Glutamatergic neuron (in vitro differentiated cells): ENCODE measurements around the gene FGD5. TPM values are rescaled to one million over a fixed set of nuclear protein-coding genes. Genes with fewer than 3 reads are reported as not detected.

Experiments used
- DNase-seq: peaks from one replicate; pipeline ENCODE4 v3.0.0; 2022
- H3K27ac Mint-ChIP-seq: one replicate; pipeline ENCODE4 v1.8.0; 2020; ENCODE audit warnings: mild to moderate bottlenecking, mixed read lengths, inconsistent platforms; ENCODE audit not compliant: unreplicated experiment
- H3K27me3 Mint-ChIP-seq: one replicate; pipeline ENCODE4 v1.8.0; 2020; ENCODE audit warnings: mild to moderate bottlenecking, moderate library complexity, mixed read lengths, inconsistent platforms; ENCODE audit not compliant: unreplicated experiment
- H3K36me3 Mint-ChIP-seq: one replicate; pipeline ENCODE4 v1.8.0; 2020; ENCODE audit warnings: mild to moderate bottlenecking, mixed read lengths, inconsistent platforms; ENCODE audit not compliant: unreplicated experiment
- H3K4me1 Mint-ChIP-seq: one replicate; pipeline ENCODE4 v1.8.0; 2020; ENCODE audit warnings: mild to moderate bottlenecking, low read depth, mixed read lengths, inconsistent platforms; ENCODE audit not compliant: unreplicated experiment
- H3K4me3 Mint-ChIP-seq: one replicate; pipeline ENCODE4 v1.8.0; 2020; ENCODE audit warnings: mild to moderate bottlenecking, mixed read lengths, inconsistent platforms; ENCODE audit not compliant: unreplicated experiment
- H3K9me3 Mint-ChIP-seq: one replicate; pipeline ENCODE4 v1.8.0; 2020; ENCODE audit warnings: mild to moderate bottlenecking, moderate library complexity, mixed read lengths, inconsistent platforms; ENCODE audit not compliant: unreplicated experiment
- total RNA-seq: library from RNA; stranded (reverse); fragmentation: NEBNext Ultra II Directional; extraction: Animal tissue kit (Norgen Biotek cat#: 25700); gene quantifications from one replicate; pipeline ENCODE4 v1.2.1, GENCODE V29; 2021; ENCODE audit not compliant: unreplicated experiment
- TF ChIP-seq, protein P1 (sequence below): fragments of 200-600 bp; sonication (generic); IDR thresholded peaks from one replicate; pipeline ENCODE4 v1.5.0; 2021; ENCODE audit not compliant: partially characterized antibody, unreplicated experiment

The FGD5 gene
- total RNA-seq, 1 donor from 2014 or later, result 3.1 TPM

DNA sequence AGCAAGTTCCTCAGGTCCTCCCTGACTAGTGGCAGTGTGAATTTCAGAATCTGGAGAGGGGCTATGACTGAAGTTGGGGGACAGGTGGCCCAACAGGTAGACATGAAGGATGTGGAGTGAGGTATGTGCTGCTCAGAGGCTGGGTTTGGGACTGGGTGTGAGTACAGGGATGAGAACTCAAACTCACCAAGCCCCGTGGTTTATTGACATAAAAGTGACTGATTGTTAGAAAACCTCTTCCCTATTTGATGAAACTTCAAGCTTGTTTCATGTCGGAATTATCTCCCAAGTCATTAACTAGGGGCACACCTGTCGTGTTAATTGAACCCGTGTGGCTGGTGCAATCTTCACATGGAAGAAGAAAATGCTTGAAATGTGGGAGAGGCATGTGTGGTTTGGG, 27.1 kb downstream of the FGD5 start:
- peaks cover 7% of the 10 kb centered on the region for H3K27me3 Mint-ChIP-seq
- TF ChIP-seq, protein P1, sequence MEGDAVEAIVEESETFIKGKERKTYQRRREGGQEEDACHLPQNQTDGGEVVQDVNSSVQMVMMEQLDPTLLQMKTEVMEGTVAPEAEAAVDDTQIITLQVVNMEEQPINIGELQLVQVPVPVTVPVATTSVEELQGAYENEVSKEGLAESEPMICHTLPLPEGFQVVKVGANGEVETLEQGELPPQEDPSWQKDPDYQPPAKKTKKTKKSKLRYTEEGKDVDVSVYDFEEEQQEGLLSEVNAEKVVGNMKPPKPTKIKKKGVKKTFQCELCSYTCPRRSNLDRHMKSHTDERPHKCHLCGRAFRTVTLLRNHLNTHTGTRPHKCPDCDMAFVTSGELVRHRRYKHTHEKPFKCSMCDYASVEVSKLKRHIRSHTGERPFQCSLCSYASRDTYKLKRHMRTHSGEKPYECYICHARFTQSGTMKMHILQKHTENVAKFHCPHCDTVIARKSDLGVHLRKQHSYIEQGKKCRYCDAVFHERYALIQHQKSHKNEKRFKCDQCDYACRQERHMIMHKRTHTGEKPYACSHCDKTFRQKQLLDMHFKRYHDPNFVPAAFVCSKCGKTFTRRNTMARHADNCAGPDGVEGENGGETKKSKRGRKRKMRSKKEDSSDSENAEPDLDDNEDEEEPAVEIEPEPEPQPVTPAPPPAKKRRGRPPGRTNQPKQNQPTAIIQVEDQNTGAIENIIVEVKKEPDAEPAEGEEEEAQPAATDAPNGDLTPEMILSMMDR, result no peak
- peaks cover 2% of the 10 kb centered on the region for H3K9me3 Mint-ChIP-seq
- no peaks in the 10 kb centered on the region for H3K36me3 Mint-ChIP-seq
- H3K27ac Mint-ChIP-seq, result no peak overlapping the region
- DNase-seq, result no peak
- H3K4me3 Mint-ChIP-seq, result no peak overlapping the region
- peaks cover 7% of the 10 kb centered on the region for H3K4me1 Mint-ChIP-seq

DNA sequence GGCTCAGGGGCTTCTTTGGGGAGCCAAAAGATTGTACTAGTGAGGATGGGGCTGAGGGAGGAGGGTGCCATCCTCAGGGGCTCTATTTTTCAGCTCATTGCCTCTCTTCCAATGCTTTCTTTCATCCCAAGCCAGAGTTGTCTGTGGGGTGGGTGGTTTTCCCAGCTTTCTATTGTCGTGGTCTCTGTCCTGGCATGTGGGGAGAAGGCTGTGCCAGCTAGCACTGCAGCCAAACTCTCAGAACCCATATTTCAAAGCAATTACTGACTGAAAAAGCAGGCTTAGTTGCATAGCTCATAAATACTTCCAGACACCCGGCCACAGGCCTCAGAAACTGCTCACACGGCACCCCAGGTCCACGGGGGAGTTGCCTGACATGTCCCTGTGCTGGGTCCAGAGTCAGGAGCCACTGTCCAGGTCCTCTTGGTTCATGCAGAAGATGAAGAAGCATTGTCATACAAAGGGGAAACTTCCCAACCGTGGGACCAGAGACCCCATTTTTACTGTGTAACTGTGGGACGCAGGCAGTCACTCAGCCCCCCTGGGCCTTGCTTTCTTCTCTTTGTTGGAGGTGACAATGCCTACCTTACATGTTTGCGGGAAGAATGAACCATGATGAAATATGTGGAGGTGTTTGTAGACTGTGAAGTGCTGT, 27.6 kb downstream of the FGD5 start:
- H3K27ac Mint-ChIP-seq, result no peak overlapping the region
- H3K9me3 Mint-ChIP-seq, result peaks cover 2% of the 10 kb centered on the region
- DNase-seq, result no peak
- H3K36me3 Mint-ChIP-seq, result no peaks in the 10 kb centered on the region
- H3K4me1 Mint-ChIP-seq, result peaks cover 3% of the 10 kb centered on the region
- peaks cover 7% of the 10 kb centered on the region for H3K27me3 Mint-ChIP-seq
- H3K4me3 Mint-ChIP-seq, result no peak overlapping the region
- TF ChIP-seq, protein P1, result no peak

DNA sequence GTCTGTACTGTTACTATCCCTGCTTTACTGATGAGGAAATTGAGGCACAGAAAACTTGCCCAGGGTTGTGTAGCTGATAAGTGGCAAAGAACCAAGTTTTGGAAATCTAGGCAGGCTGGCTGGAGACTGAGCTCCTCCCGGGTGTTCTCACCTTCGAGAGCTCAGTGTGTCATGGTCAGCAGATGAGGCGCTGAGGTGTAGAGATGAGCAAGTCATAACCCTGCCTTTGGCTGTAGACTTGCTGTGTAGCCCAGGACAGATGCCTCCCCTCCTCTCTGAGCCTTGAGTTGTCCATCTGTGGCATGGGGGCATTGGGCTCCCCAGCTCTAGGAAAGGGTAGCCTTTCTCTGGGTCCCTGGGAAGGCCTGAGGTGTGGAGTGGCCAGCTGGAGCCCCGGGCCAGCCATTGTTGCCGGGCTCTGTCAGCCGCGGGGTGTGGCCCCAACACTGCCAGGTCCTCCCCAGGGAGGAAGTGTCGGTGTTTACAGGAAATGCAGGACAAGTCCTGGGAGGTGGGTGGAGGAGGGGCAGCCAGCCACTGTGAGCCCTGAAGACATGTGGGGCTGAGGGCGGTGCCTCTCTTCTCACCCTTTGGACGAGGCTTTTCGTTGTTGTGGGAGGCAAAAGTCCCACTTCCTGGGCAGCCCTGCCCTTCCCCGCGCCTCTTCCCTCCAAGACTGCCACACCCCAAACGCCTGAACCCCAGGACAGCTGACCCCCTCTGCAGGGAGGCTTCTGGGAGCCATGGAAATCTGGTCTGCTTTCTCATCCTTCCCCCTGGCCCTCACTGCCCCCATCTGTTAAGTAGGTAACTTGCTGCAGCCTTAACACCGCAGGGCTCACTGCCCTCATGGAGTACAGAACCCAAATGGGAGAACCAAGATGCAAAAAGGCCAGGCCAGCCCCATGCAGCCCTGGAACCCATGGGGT, 29.1 kb downstream of the FGD5 start:
- Mint-ChIP-seq H3K36me3 (no peaks in the 10 kb centered on the region), H3K4me1 (peaks cover 3% of the 10 kb centered on the region), H3K27me3 (peaks cover 6% of the 10 kb centered on the region), H3K9me3 (peaks cover 2% of the 10 kb centered on the region), H3K27ac (peak overlapping the region; percentile 28), H3K4me3 (no peak overlapping the region)
- TF ChIP-seq, protein P1, result no peak
- peak; percentile 35 for DNase-seq

DNA sequence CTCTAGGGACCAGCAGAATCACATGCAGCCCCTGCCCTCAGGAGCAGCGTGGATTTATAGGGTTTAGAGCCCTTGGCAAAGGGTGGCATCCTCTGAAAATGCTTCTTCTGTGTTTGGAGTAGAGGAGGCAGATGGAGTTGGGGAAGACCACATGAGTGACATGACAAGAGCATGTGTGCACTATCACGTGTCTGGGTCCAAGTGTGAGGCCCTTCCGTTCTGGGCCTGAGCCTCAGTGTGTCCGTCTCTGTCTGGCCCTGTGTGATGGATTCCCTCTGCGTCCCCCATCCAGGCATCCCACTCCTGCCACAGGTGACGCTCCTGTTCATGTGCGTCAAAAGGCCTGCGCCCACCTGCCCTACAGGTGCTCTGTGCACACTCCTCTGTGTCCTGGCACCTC, 30.1 kb downstream of the FGD5 start:
- Mint-ChIP-seq H3K4me1 (peaks cover 3% of the 10 kb centered on the region), H3K36me3 (no peaks in the 10 kb centered on the region), H3K27me3 (peaks cover 6% of the 10 kb centered on the region), H3K4me3 (no peak overlapping the region), H3K27ac (no peak overlapping the region), H3K9me3 (peaks cover 2% of the 10 kb centered on the region)
- TF ChIP-seq, protein P1, result no peak
- DNase-seq, result no peak
